ENCODE measurements around the gene FICD. TPM values are rescaled to one million over a fixed set of nuclear protein-coding genes. Genes with fewer than 3 reads are reported as not detected.
A peak's percentile ranks its signal among the peaks of the same experiment; 100 is the strongest.

FICD gene
- total and polyA plus RNA-seq, 7 experiments from 2014 or later, result 1.6 to 9.7 (median 4.0) TPM

DNA sequence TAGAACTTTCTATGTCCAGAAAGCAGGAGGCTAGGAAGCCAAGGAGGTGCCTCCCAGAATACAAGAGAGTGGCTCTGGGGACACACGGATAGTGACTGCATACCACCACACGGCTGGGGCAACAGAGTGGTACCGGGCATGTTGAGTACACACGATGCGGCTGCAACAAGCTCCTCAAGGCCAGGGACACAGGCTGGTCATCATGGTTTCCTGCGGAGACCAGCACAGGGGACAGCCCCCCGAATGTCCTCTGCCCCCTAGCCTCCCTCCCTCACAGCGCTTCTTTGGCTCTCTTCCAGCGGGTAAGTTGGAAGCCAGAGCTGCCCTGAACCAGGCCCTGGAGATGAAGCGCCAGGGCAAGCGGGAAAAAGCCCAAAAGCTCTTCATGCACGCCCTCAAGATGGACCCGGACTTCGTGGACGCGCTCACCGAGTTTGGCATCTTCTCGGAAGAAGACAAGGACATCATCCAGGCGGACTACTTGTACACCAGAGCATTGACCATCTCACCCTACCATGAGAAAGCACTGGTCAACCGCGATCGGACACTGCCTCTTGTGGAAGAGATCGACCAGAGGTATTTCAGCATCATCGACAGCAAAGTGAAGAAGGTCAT lies 3.1 kb downstream of the FICD start:
- Histone ChIP-seq H3K27ac (ENCODE audit: low read depth, low read length) (no peak overlapping the region), H3K9me3 (ENCODE audit: control insufficient read depth in 2 of 3, low read length in 3 of 3) (no peaks in the 10 kb centered on the region), H3K27me3 (ENCODE audit: control insufficient read depth in 2 of 2, insufficient read depth in 2 of 2, low read length in 2 of 2) (no peaks in the 10 kb centered on the region), H3K36me3 (ENCODE audit: control insufficient read depth in 2 of 3, insufficient read depth in 3 of 3, low read length in 3 of 3) (peaks cover 2 to 65% (median 13%) of the 10 kb centered on the region in 3 experiments), H3K4me3 (ENCODE audit: low read length) (no peak overlapping the region), H3K4me1 (ENCODE audit: control insufficient read depth in 2 of 2, insufficient read depth in 2 of 2, low read length in 2 of 2) (peaks cover 8% of the 10 kb centered on the region in 2 donors)
- no peak for DNase-seq
- intact Hi-C loops (cut with micrococcal nuclease), result loop anchor here (5.0 to 10.0 kb wide), 5 partner anchors 114 to 1533 kb away; partner anchors contain the start of genes MMAB (in 1 of the 2), MTERF2 (in 1 of the 2), MVK (in 1 of the 2) and SELPLG (in 1 of the 2)
- H3K27me3 Mint-ChIP-seq, result peaks cover 0 to 2% (median 0%) of the 10 kb centered on the region in 5 donors
- ChIA-PET CTCF (no interaction called here), POLR2A (no interaction called here)
- H3K27ac Mint-ChIP-seq, result peak overlapping the region in 2 of 9 donors; percentile 13 to 79
- H3K36me3 Mint-ChIP-seq, result peaks cover 0 to 15% (median 5%) of the 10 kb centered on the region in 5 donors
- no peaks in the 10 kb centered on the region for H3K9me3 Mint-ChIP-seq
- no peak overlapping the region for H3K4me3 Mint-ChIP-seq
- ATAC-seq, result no peak
- peaks cover 11 to 32% (median 15%) of the 10 kb centered on the region in 7 donors for H3K4me1 Mint-ChIP-seq

DNA sequence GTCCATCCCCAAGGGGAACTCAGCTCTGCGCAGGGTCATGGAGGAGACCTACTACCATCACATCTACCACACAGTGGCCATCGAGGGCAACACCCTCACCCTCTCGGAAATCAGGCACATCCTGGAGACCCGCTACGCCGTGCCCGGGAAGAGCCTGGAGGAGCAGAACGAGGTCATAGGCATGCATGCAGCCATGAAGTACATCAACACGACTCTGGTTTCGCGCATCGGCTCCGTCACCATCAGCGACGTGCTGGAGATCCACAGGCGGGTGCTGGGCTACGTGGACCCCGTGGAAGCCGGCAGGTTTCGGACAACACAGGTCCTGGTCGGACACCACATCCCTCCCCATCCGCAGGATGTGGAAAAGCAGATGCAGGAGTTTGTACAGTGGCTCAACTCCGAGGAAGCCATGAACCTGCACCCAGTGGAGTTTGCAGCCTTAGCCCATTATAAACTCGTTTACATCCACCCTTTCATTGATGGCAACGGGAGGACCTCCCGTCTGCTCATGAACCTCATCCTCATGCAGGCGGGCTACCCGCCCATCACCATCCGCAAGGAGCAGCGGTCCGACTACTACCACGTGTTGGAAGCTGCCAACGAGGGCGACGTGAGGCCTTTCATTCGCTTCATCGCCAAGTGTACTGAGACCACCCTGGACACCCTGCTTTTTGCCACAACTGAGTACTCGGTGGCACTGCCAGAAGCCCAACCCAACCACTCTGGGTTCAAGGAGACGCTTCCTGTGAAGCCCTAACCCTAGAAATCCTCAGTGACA lies 3.8 kb downstream of the FICD start:
- Mint-ChIP-seq H3K36me3 (peaks cover 0 to 20% (median 11%) of the 10 kb centered on the region in 5 donors), H3K4me1 (peaks cover 9 to 29% (median 15%) of the 10 kb centered on the region in 7 donors), H3K9me3 (no peaks in the 10 kb centered on the region), H3K4me3 (no peak overlapping the region), H3K27ac (peak overlapping the region in 4 of 9 donors; percentile 6 to 79 (median 40)), H3K27me3 (peaks cover 0 to under 1% (median 0%) of the 10 kb centered on the region in 5 donors)
- CTCF ChIA-PET, result no interaction called here
- ATAC-seq (no peak), DNase-seq (no peak)
- intact Hi-C loops (cut with micrococcal nuclease), result loop anchor here (5.0 to 10.0 kb wide), 5 partner anchors 113 to 1534 kb away; partner anchors contain the start of genes MMAB (in 1 of the 2), MTERF2 (in 1 of the 2), MVK (in 1 of the 2) and SELPLG (in 1 of the 2)
- Histone ChIP-seq H3K36me3 (ENCODE audit: control insufficient read depth in 2 of 3, insufficient read depth in 3 of 3, low read length in 3 of 3) (peaks cover 6 to 72% (median 16%) of the 10 kb centered on the region in 3 experiments), H3K4me3 (ENCODE audit: low read length) (no peak overlapping the region), H3K4me1 (ENCODE audit: control insufficient read depth in 2 of 2, insufficient read depth in 2 of 2, low read length in 2 of 2) (peaks cover 8% of the 10 kb centered on the region in 2 donors), H3K27me3 (ENCODE audit: control insufficient read depth in 2 of 2, insufficient read depth in 2 of 2, low read length in 2 of 2) (no peaks in the 10 kb centered on the region), H3K9me3 (ENCODE audit: control insufficient read depth in 2 of 3, low read length in 3 of 3) (no peaks in the 10 kb centered on the region), H3K27ac (ENCODE audit: low read depth, low read length) (no peak overlapping the region)
- POLR2A ChIA-PET, result no interaction called here

DNA sequence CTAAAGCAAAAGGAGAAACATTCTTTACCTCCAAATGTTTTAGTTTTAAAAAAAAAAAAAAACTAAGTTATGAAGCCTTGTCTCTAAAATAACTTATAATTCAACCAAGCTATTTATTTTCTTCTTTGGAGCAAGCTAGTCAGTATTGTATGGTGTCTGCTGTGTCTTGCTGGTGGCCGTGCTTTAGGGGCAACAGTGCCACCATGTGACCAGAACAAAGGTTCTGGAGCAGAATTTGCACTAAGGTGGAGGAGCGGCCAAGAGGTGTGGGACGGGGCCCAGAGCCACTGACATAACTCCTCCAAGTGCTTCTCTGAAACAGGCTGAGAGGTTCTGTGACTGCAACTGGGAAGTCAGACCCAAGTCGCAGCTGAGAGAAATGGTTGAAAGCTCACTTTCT lies 4.5 kb downstream of the FICD start:
- intact Hi-C loops (cut with micrococcal nuclease), result loop anchor here (5.0 to 10.0 kb wide), 5 partner anchors 113 to 1535 kb away; partner anchors contain the start of genes MMAB (in 1 of the 2), MTERF2 (in 1 of the 2), MVK (in 1 of the 2) and SELPLG (in 1 of the 2)
- peaks cover 3 to 24% (median 11%) of the 10 kb centered on the region in 5 donors for H3K36me3 Mint-ChIP-seq
- no peak for DNase-seq

DNA sequence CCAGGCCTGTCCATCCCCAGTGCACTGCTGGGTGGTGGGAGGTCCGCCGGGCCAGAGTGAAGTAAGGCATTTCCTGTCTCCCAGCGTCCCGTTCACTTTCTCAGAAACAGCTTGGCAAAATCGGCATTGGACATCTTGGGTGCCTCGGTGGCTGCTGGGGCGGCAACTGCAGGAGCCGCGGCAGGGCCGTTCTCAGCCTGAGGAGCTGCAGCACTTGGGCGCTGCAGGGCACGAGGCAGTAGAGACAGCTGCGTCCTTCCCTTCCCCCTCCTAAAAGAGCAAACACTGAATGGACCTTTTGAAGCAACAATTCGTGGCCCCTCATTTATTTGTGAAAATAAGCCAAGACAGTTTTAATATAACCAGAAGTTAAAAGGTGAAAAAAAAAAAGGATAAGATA lies 8.3 kb downstream of the FICD start:
- ChIA-PET CTCF (no interaction called here), POLR2A (no interaction called here)
- no peaks in the 10 kb centered on the region for H3K4me1 ChIP-seq (ENCODE audit: control insufficient read depth in 2 of 2, insufficient read depth in 2 of 2, low read length in 2 of 2)
- Mint-ChIP-seq H3K27ac (peak overlapping the region in 1 of 9 donors; percentile 51), H3K27me3 (no peaks in the 10 kb centered on the region), H3K9me3 (no peaks in the 10 kb centered on the region), H3K4me3 (no peak overlapping the region), H3K36me3 (peaks cover 7 to 36% (median 25%) of the 10 kb centered on the region in 5 donors), H3K4me1 (peaks cover 0 to 11% (median 3%) of the 10 kb centered on the region in 7 donors)
- no peaks in the 10 kb centered on the region for H3K27me3 ChIP-seq (ENCODE audit: control insufficient read depth in 2 of 2, insufficient read depth in 2 of 2, low read length in 2 of 2)
- no peak overlapping the region for H3K27ac ChIP-seq (ENCODE audit: low read depth, low read length)
- no peak overlapping the region for H3K4me3 ChIP-seq (ENCODE audit: low read length)
- DNase-seq, result no peak
- ATAC-seq, result no peak
- intact Hi-C loops (cut with micrococcal nuclease), result no loop called here
- H3K9me3 ChIP-seq (ENCODE audit: control insufficient read depth in 2 of 3, low read length in 3 of 3), result no peaks in the 10 kb centered on the region
- peaks cover 28 to 97% (median 36%) of the 10 kb centered on the region in 3 experiments for H3K36me3 ChIP-seq (ENCODE audit: control insufficient read depth in 2 of 3, insufficient read depth in 3 of 3, low read length in 3 of 3)

More for the DNA sequence above, 4.5 kb downstream of the FICD start:
- Histone ChIP-seq H3K27ac (ENCODE audit: low read depth, low read length) (no peak overlapping the region), H3K9me3 (ENCODE audit: control insufficient read depth in 2 of 3, low read length in 3 of 3) (no peaks in the 10 kb centered on the region), H3K4me1 (ENCODE audit: control insufficient read depth in 2 of 2, insufficient read depth in 2 of 2, low read length in 2 of 2) (peaks cover 8% of the 10 kb centered on the region in 2 donors), H3K27me3 (ENCODE audit: control insufficient read depth in 2 of 2, insufficient read depth in 2 of 2, low read length in 2 of 2) (no peaks in the 10 kb centered on the region), H3K36me3 (ENCODE audit: control insufficient read depth in 2 of 3, insufficient read depth in 3 of 3, low read length in 3 of 3) (peaks cover 11 to 78% (median 19%) of the 10 kb centered on the region in 3 experiments), H3K4me3 (ENCODE audit: low read length) (no peak overlapping the region)
- no peaks in the 10 kb centered on the region for H3K27me3 Mint-ChIP-seq
- POLR2A ChIA-PET, result no interaction called here
- no peak overlapping the region for H3K4me3 Mint-ChIP-seq
- no peaks in the 10 kb centered on the region for H3K9me3 Mint-ChIP-seq
- peak overlapping the region in 3 of 9 donors; percentile 6 to 59 (median 28) for H3K27ac Mint-ChIP-seq
- no peak for ATAC-seq
- CTCF ChIA-PET, result interaction anchor here (0.6 kb wide), 1 partner anchor 10 kb away, joined by 3 read pairs; no protein-coding TSS in a partner anchor
- peaks cover 8 to 28% (median 15%) of the 10 kb centered on the region in 7 donors for H3K4me1 Mint-ChIP-seq

DNA sequence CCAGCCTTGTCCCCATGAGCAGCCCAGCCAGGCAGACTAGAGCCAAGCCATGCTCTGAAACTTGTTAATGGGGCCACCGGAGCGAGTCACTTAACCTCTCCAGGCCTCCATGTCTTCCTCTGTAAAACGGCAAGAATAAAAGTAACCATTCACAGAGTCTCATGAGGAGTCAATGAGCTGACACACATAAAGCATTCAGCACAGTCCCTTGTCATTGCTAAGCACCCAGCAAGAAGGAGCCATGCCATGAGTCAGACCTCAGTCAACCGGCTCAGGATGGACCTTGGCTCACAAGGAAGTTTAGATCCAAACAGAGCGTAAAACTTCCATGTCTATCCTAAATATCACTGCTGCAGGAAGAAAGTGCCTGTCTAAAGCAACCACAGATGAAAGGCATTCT lies 10.6 kb downstream of the FICD start:
- Mint-ChIP-seq H3K36me3 (peaks cover 7 to 50% (median 32%) of the 10 kb centered on the region in 5 donors), H3K4me3 (no peak overlapping the region), H3K4me1 (peaks cover 0 to 14% (median 0%) of the 10 kb centered on the region in 7 donors), H3K27me3 (no peaks in the 10 kb centered on the region), H3K9me3 (peaks cover 0 to 1% (median 0%) of the 10 kb centered on the region in 11 donors), H3K27ac (peak overlapping the region in 2 of 9 donors; percentile 19 to 45)
- H3K27me3 ChIP-seq (ENCODE audit: control insufficient read depth in 2 of 2, insufficient read depth in 2 of 2, low read length in 2 of 2), result no peaks in the 10 kb centered on the region
- DNase-seq (no peak), ATAC-seq (no peak)
- H3K4me3 ChIP-seq (ENCODE audit: low read length), result no peak overlapping the region
- H3K27ac ChIP-seq (ENCODE audit: low read depth, low read length), result no peak overlapping the region
- no peaks in the 10 kb centered on the region for H3K9me3 ChIP-seq (ENCODE audit: control insufficient read depth in 2 of 3, low read length in 3 of 3)
- intact Hi-C loops (cut with micrococcal nuclease), result no loop called here
- H3K4me1 ChIP-seq (ENCODE audit: control insufficient read depth in 2 of 2, insufficient read depth in 2 of 2, low read length in 2 of 2), result no peaks in the 10 kb centered on the region
- H3K36me3 ChIP-seq (ENCODE audit: control insufficient read depth in 2 of 3, insufficient read depth in 3 of 3, low read length in 3 of 3), result peaks cover 33 to 98% (median 38%) of the 10 kb centered on the region in 3 experiments
- ChIA-PET POLR2A (no interaction called here), CTCF (no interaction called here)

DNA sequence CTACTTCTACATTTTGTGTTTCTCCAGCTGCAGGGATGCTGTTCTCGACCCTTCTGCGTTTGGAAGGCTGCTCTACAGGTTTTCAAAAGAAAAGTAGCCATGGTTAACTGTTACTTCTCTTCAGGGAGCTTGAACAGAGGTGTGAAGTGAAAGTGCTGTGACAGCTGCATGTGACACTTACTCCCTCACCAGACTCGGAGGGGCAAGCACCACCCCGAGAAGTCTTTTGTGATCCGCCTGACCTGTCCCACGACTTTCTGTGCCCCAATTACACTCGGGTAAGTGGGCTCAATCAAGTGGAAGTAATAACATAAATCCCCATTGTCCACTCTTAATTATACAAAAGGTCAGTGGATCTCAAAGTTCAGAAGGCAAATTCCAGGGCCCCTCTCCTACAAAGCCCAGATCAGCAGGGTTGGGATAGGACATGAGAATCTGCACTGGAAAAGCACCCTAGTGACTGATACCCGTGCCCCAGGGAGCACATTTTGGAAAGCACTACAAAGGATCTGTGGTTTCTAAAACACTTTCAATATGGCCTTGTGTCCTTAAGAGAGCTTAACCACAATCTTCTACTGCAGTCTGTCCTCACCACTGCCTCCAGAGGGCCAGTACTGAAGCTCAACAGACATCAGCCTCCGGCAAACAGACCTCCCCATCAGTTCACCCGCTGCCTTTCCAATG lies 11.5 kb downstream of the FICD start:
- peaks cover 0 to 14% (median 0%) of the 10 kb centered on the region in 7 donors for H3K4me1 Mint-ChIP-seq
- Histone ChIP-seq H3K4me1 (ENCODE audit: control insufficient read depth in 2 of 2, insufficient read depth in 2 of 2, low read length in 2 of 2) (no peaks in the 10 kb centered on the region), H3K27ac (ENCODE audit: low read depth, low read length) (no peak overlapping the region), H3K4me3 (ENCODE audit: low read length) (no peak overlapping the region), H3K27me3 (ENCODE audit: control insufficient read depth in 2 of 2, insufficient read depth in 2 of 2, low read length in 2 of 2) (no peaks in the 10 kb centered on the region), H3K36me3 (ENCODE audit: control insufficient read depth in 2 of 3, insufficient read depth in 3 of 3, low read length in 3 of 3) (peaks cover 30 to 98% (median 33%) of the 10 kb centered on the region in 3 experiments), H3K9me3 (ENCODE audit: control insufficient read depth in 2 of 3, low read length in 3 of 3) (no peaks in the 10 kb centered on the region)
- ATAC-seq (no peak), DNase-seq (no peak)
- H3K36me3 Mint-ChIP-seq, result peaks cover 7 to 55% (median 31%) of the 10 kb centered on the region in 5 donors
- H3K9me3 Mint-ChIP-seq, result peaks cover 0 to 1% (median 0%) of the 10 kb centered on the region in 11 donors
- no peak overlapping the region for H3K4me3 Mint-ChIP-seq
- no peaks in the 10 kb centered on the region for H3K27me3 Mint-ChIP-seq
- ChIA-PET CTCF (interaction anchor here (0.5 to 1.2 kb wide), 2 partner anchors 277 to 580 kb away, joined by 3 to 4 read pairs; no protein-coding TSS in a partner anchor), POLR2A (no interaction called here)
- intact Hi-C loops (cut with micrococcal nuclease), result no loop called here
- H3K27ac Mint-ChIP-seq, result peak overlapping the region in 5 of 9 donors; percentile 6 to 78 (median 52)

Data from naive thymus-derived CD4-positive, alpha-beta T cell (primary cell).